GM20000 (cell line): ENCODE measurements around the gene GCLC.

Experiments used
- DNase-seq: peaks from one replicate; pipeline ENCODE4 v3.0.0; 2012; ENCODE audit warnings: low spot score
- CTCF ChIP-seq: IDR thresholded peaks from 2 replicates; pipeline ENCODE4 v1.5.1; 2012; ENCODE audit warnings: mild to moderate bottlenecking, control low read depth; ENCODE audit errors: extremely low read depth, missing control alignments

GCLC gene

GRCh38 chr6:53541900-53542299, 3.0 kb downstream of the GCLC start:
- no peak for TF ChIP-seq CTCF
- no peak for DNase-seq

GRCh38 chr6:53540129-53540692, 4.7 kb downstream of the GCLC start:
- no peak for TF ChIP-seq CTCF
- no peak for DNase-seq

- TF ChIP-seq CTCF = no peak
- DNase-seq = no peak
Measured at GRCh38 chr6:53539561-53539960, 5.3 kb downstream of the GCLC start.

- no peak for TF ChIP-seq CTCF
- DNase-seq = no peak
Measured at GRCh38 chr6:53536561-53536960, 8.3 kb downstream of the GCLC start.

GRCh38 chr6:53532942-53533341, 12.0 kb downstream of the GCLC start:
- no peak for DNase-seq
- TF ChIP-seq CTCF = no peak

- DNase-seq = no peak
- no peak for TF ChIP-seq CTCF
Measured at GRCh38 chr6:53532061-53532797, 12.7 kb downstream of the GCLC start.

- TF ChIP-seq CTCF = no peak
- no peak for DNase-seq
Measured at GRCh38 chr6:53530780-53531386, 14.0 kb downstream of the GCLC start.
